ENCODE results near the gene SNX27. TPM values are rescaled to one million over a fixed set of nuclear protein-coding genes. Genes with fewer than 3 reads are reported as not detected.
A peak's percentile ranks its signal among the peaks of the same experiment; 100 is the strongest.

Gene SNX27
- total RNA-seq, 4 donors from 2014 or later = 48.1 to 61.1 (median 53.8) TPM

DNA sequence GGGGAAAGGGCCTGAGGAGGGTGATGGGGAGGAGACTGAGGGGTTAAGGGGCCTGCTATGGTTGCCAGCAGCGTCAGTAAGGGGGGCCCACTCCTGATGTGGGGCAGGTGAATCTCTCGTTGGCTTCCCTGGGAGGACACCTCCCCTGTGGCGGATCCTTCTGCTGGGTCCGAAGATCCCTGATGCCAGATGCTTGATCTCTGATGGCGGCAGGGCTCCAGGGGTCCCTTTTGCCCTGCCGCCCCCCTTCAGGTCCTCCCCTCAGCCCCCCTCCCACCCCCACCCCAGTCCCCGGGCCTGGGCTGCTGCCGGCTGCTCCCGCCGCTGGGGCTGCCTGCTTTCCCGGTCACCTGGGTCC lies 104.5 kb downstream of the SNX27 start:
- 0% methylated on average over 2 of the region's 11 CpGs; no CpG with 5 or more reads in 1 of the 2 donors for WGBS, 2 donors (ENCODE audit: low coverage in 1 of 2)
- H3K4me1 ChIP-seq = peaks cover 0 to 51% (median 9%) of the 10 kb centered on the region in 3 donors
- peaks cover 21% of the 10 kb centered on the region for H3K27me3 ChIP-seq
- H3K4me3 ChIP-seq = peak overlapping the region in 1 of 2 donors; percentile 12
- no peak for ATAC-seq
- H3K27ac ChIP-seq = no peak overlapping the region
- no peaks in the 10 kb centered on the region for H3K36me3 ChIP-seq
- no peaks in the 10 kb centered on the region for H3K9me3 ChIP-seq
- TF ChIP-seq EP300 (IDR thresholded peaks at IDR 0.05) (no peak), POLR2A (IDR thresholded peaks at IDR 0.05) (no peak), POLR2AphosphoS5 (IDR thresholded peaks at IDR 0.05) (no peak)
- TF ChIP-seq, protein P1, sequence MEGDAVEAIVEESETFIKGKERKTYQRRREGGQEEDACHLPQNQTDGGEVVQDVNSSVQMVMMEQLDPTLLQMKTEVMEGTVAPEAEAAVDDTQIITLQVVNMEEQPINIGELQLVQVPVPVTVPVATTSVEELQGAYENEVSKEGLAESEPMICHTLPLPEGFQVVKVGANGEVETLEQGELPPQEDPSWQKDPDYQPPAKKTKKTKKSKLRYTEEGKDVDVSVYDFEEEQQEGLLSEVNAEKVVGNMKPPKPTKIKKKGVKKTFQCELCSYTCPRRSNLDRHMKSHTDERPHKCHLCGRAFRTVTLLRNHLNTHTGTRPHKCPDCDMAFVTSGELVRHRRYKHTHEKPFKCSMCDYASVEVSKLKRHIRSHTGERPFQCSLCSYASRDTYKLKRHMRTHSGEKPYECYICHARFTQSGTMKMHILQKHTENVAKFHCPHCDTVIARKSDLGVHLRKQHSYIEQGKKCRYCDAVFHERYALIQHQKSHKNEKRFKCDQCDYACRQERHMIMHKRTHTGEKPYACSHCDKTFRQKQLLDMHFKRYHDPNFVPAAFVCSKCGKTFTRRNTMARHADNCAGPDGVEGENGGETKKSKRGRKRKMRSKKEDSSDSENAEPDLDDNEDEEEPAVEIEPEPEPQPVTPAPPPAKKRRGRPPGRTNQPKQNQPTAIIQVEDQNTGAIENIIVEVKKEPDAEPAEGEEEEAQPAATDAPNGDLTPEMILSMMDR (IDR thresholded peaks at IDR 0.05) = no peak

DNA sequence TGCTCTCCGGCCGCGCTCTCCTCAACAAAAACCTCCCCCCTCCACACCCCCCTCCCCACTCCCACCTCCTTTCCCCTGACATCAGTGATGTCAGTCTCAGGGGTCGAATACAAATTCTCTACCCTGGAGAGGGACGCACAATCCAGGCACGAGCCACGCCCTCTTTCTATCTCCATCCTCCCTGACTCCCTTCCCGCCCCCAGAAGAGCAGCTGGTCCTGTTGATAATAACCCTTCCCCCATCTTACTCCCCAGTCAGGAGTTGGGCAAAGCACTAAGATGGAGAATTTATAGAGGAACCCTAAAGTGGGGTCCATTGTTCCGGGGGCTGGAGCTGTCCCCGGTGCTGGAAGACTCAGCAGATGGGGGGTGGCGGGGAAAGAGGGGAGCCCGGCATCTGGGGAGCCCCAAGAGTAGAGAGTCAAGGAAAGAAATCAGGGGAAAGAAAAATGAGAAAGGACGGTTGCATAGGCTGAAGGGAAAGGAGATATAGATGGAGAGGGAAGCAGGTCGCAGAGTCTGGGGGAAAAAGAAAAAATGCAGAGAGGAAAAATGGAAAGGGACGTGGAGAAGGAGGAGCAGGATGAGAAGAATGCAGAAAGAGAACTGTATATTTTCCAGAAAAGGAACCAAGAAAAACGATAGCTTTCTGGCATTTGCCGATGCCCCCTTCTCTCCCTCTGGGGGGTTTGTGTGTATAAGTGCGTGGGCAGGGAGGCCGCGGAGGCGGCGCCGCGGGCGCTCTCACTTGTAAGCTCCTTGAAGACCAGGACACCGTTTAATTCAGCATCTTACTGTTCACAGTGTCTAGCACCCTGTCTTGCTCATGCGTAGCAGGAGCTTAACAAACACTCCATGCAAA lies 105.2 kb downstream of the SNX27 start, which contains the start of gene CELF3:
CELF3 (minus strand) TSS at position 33 of the 861 bp plus-strand sequence. CDS start 783 bp downstream, outside the sequence.
- WGBS, 2 donors (ENCODE audit: low coverage in 1 of 2) = 16 to 19% methylated on average over 14 to 18 of the region's 27 CpGs
- no peaks in the 10 kb centered on the region for H3K36me3 ChIP-seq
- peak within 1 kb of the TSS in 1 of 2 donors; percentile 12 for H3K4me3 ChIP-seq
- ATAC-seq = no peak
- H3K27ac ChIP-seq = no peak within 1 kb of the TSS
- TF ChIP-seq POLR2AphosphoS5 (IDR thresholded peaks at IDR 0.05) (no peak), EP300 (IDR thresholded peaks at IDR 0.05) (no peak), POLR2A (IDR thresholded peaks at IDR 0.05) (no peak)
- TF ChIP-seq, protein P1 (IDR thresholded peaks at IDR 0.05) = no peak
- peaks cover 21% of the 10 kb centered on the region for H3K27me3 ChIP-seq
- H3K9me3 ChIP-seq = no peaks in the 10 kb centered on the region
- H3K4me1 ChIP-seq = peaks cover 0 to 57% (median 15%) of the 10 kb centered on the region in 3 donors

DNA sequence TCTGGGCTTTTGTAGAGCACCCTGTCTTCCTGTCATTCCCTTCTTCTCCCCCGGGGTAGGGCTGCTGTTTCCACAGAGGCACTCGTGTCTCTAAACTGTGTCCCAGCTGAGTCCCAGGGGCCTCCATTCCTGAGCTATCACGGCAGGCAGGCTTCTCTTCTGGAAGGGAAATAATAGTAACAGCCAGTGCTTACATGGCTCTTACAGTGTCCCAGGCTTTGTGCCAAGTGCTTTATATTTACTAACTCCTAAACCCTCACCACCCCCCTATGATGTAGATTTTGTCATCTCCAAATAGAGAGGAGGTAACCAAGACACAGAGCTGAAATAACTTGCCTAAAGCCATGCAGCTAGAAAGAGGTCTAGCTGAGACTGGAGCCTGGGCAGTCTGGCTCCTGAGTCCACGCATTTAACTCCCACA lies 106.2 kb downstream of the SNX27 start:
- Histone ChIP-seq H3K4me1 (peaks cover 0 to 60% (median 15%) of the 10 kb centered on the region in 3 donors), H3K4me3 (no peak overlapping the region), H3K27ac (peak overlapping the region in 2 of 4 donors; percentile 16 to 26), H3K9me3 (no peaks in the 10 kb centered on the region), H3K27me3 (peaks cover 21% of the 10 kb centered on the region), H3K36me3 (no peaks in the 10 kb centered on the region)
- no peak for ATAC-seq
- TF ChIP-seq EP300 (IDR thresholded peaks at IDR 0.05) (no peak), POLR2AphosphoS5 (IDR thresholded peaks at IDR 0.05) (no peak), POLR2A (IDR thresholded peaks at IDR 0.05) (no peak)
- TF ChIP-seq, protein P1 (IDR thresholded peaks at IDR 0.05) = no peak
- WGBS, 2 donors (ENCODE audit: low coverage in 1 of 2) = 17 to 23% methylated on average over 3 to 4 of the region's 4 CpGs

DNA sequence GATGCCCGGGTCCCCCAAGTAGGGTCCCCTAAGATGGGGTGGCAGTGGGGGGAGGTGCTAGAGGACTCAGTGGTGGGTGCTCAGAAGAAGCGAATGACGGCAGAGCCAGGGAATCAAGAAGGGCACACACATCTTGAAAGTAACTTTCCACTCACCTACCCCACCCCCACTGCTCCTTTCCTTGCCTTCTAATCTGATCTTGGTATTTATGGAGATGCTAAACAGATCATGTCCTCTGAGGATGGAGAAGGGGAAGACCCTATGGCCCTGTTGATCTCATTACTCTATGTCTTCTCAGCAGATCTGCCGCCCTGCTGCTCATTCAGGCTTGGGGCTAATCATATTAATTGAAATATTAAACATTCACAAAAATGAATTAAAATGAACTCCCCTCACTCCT lies 106.8 kb downstream of the SNX27 start:
- Histone ChIP-seq H3K4me1 (peaks cover 0 to 60% (median 15%) of the 10 kb centered on the region in 3 donors), H3K4me3 (no peak overlapping the region), H3K27ac (peak overlapping the region in 1 of 4 donors; percentile 16), H3K36me3 (no peaks in the 10 kb centered on the region), H3K27me3 (peaks cover 21% of the 10 kb centered on the region), H3K9me3 (no peaks in the 10 kb centered on the region)
- ATAC-seq = no peak
- 66 to 73% methylated on average over 3 of the region's 4 CpGs for WGBS, 2 donors (ENCODE audit: low coverage in 1 of 2)
- TF ChIP-seq, protein P1 (IDR thresholded peaks at IDR 0.05) = no peak
- no peak for TF ChIP-seq EP300 (IDR thresholded peaks at IDR 0.05)
- TF ChIP-seq POLR2A (IDR thresholded peaks at IDR 0.05) = no peak
- TF ChIP-seq POLR2AphosphoS5 (IDR thresholded peaks at IDR 0.05) = no peak
